ENCODE results near the gene CRTC2. TPM values are rescaled to one million over a fixed set of nuclear protein-coding genes. Genes with fewer than 3 reads are reported as not detected.

The CRTC2 gene
- total RNA-seq, 1 donor from 2014 or later = 15.3 TPM

- DNase-seq (ENCODE audit: extremely low read depth, low read depth, low spot score) = no peak
Observed at GRCh38 chr1:153951183-153951582, 7.2 kb downstream of the CRTC2 start.

GRCh38 chr1:153946622-153947241 is 11.7 kb downstream of the CRTC2 start, which contains the start of gene DENND4B:
Gene DENND4B (minus strand): TSS chr1:153946718. CDS start chr1:153944374, 2,344 bp downstream.
- DNase-seq (ENCODE audit: extremely low read depth, low read depth, low spot score) = no peak

GRCh38 chr1:153945795-153946621 is 12.4 kb downstream of the CRTC2 start:
- no peak for DNase-seq (ENCODE audit: extremely low read depth, low read depth, low spot score)

GRCh38 chr1:153945131-153945794 is 13.1 kb downstream of the CRTC2 start:
- DNase-seq (ENCODE audit: extremely low read depth, low read depth, low spot score) = no peak

GRCh38 chr1:153944827-153945117 is 13.6 kb downstream of the CRTC2 start:
- DNase-seq (ENCODE audit: extremely low read depth, low read depth, low spot score) = no peak

GRCh38 chr1:153944005-153944826 is 14.2 kb downstream of the CRTC2 start:
- no peak for DNase-seq (ENCODE audit: extremely low read depth, low read depth, low spot score)

GRCh38 chr1:153942766-153943549 is 15.5 kb downstream of the CRTC2 start:
- DNase-seq (ENCODE audit: extremely low read depth, low read depth, low spot score) = no peak

- no peak for DNase-seq (ENCODE audit: extremely low read depth, low read depth, low spot score)
Observed at GRCh38 chr1:153941826-153942725, 16.3 kb downstream of the CRTC2 start.

GRCh38 chr1:153940756-153941155 is 17.7 kb downstream of the CRTC2 start:
- DNase-seq (ENCODE audit: extremely low read depth, low read depth, low spot score) = no peak

GRCh38 chr1:153939476-153939875 is 18.9 kb downstream of the CRTC2 start:
- DNase-seq (ENCODE audit: extremely low read depth, low read depth, low spot score) = no peak

- DNase-seq (ENCODE audit: extremely low read depth, low read depth, low spot score) = no peak
Observed at GRCh38 chr1:153938996-153939395, 19.4 kb downstream of the CRTC2 start.

- DNase-seq (ENCODE audit: extremely low read depth, low read depth, low spot score) = no peak
Observed at GRCh38 chr1:153937331-153937730, 21.1 kb downstream of the CRTC2 start.

GRCh38 chr1:153936011-153936802 is 22.2 kb downstream of the CRTC2 start:
- DNase-seq (ENCODE audit: extremely low read depth, low read depth, low spot score) = no peak

GRCh38 chr1:153934746-153935145 is 23.7 kb downstream of the CRTC2 start:
- no peak for DNase-seq (ENCODE audit: extremely low read depth, low read depth, low spot score)

- no peak for DNase-seq (ENCODE audit: extremely low read depth, low read depth, low spot score)
Observed at GRCh38 chr1:153933955-153934354, 24.5 kb downstream of the CRTC2 start.

GRCh38 chr1:153933430-153933829 is 25.0 kb downstream of the CRTC2 start:
- no peak for DNase-seq (ENCODE audit: extremely low read depth, low read depth, low spot score)

- no peak for DNase-seq (ENCODE audit: extremely low read depth, low read depth, low spot score)
Observed at GRCh38 chr1:153932156-153933131, 26.0 kb downstream of the CRTC2 start.
